CD4-positive, alpha-beta T cell treated with Interferon gamma for 1 hour (primary cell): ENCODE measurements around the gene PRMT7.
"Not testable (repeated sequence)": the region's sequence is repeated elsewhere in the genome, so short reads cannot be mapped to it uniquely, and the experiment has no call there.

Source experiments
- DNase-seq: peaks from one replicate; pipeline ENCODE4 v3.0.0-alpha.2; 2020

PRMT7 gene

DNA sequence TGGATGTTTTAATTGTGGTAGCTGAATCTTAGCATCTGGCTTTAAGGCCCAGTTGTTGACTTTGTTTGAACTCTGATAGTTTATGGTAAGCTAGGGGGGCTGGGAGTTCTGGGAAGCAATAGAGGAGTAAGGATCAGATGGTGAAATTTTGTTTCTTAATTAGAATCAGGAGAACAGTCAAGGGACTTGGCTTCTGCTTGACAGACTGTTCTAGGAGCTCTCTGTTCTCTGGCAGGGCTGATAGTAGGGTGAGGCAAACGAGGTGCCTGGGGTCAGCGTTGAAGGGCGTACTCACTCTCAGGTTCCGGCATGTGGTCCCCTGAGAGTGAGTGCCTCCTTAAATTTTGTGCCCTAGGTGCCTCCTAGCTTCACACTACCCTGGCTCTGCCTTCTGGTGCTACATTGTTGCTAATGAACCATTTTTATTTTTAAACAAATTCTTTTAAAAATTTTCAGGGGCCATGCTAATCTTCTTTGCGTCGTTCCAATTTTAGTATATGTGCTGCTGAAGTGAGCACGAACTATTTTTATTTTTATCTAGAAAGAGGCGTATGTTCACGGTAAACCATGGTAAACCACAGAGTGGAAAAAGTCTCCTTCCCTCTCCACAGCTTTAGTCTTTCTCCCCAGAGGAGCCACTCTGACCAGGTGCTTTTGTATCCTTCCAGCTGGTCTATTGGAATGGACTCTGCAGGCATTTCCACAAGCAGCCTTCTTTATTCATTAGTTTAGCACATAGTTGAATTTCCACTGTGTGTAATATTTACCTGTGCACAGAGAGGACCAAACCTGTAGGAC, 26.8 kb upstream of the PRMT7 start:
- DNase-seq = no peak

DNA sequence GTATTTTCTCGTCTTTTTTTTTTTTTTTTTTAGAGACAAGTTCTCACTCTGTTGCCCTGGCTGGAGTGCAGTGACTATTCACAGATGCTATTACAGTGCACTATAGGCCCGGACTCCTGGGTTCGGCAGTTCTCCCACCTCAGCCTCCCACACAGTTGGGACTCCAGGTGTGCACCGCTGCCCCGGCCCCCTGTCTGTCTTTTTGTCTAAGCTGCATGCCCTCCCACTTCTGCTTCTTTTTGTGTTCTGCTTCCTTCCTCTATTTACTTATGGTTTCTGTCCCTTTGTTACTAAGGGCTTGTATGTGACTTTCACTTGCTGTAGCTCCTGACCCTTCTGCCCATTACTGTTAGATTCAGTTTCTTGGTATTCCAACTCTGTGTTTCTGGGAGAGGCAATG, 26.0 kb upstream of the PRMT7 start:
- DNase-seq = peak; percentile 44

DNA sequence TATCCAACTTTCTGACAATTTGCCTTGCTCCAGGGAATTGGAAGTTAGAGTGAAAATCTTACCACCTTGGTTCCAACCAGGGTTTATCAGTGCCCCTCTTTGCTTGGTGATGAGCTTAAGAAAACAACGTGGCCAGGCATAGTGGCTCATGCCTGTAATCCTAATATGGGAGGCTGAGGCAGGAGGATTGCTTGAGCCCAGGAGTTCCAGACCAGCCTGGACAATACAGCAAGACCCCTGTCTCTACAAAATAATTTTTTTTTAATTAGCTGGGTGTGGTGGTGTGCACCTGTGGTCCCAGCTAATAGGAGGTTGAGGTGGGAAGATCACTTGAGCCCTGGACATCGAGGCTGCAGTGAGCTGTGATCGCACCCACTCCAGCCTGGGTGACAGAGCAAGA, 25.1 kb upstream of the PRMT7 start:
- DNase-seq = no peak

DNA sequence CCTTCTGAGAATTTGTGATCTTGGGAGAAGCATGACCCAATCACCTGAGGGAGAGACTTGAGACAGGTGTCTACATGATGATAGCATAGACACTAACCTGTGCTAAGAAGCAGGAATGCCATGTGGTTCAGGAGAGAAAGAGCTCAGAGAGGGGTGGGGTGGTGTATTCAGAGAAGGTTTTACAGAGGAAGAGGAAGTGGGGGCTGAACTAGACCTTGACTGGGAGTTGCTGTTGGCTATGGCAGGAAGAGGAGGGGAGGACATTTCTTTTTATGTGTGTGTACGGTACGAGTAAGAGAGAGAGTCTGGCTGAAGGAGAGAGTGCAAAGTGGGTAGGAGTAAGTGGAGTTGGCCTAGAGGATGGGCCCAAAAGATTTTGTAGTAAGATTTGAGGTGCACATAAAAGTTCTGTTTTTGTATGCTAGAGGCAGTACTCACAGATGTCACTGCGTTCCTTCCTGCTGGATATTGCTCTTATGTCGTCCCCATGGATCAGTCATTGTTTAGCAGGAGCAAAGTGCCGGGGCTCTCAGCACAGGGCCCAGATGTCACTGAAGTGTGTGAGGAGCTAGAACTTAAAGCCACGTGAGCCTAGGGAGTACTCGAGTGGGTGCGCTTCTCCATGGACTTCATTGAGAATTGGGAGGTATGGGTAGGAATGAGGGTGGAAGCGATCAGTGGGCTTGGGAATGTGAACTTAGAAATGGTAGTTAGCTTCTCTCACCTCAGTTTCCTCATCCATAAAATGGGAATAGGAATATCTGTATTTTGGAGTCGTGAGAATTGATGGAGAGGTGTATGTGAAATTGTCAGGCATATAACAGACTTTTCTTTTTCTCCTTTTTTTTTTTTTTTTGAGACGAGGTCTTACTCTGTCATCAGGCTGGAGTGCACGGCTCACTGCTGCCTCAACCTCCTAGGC, 24.4 kb upstream of the PRMT7 start:
- peak; percentile 28 for DNase-seq

DNA sequence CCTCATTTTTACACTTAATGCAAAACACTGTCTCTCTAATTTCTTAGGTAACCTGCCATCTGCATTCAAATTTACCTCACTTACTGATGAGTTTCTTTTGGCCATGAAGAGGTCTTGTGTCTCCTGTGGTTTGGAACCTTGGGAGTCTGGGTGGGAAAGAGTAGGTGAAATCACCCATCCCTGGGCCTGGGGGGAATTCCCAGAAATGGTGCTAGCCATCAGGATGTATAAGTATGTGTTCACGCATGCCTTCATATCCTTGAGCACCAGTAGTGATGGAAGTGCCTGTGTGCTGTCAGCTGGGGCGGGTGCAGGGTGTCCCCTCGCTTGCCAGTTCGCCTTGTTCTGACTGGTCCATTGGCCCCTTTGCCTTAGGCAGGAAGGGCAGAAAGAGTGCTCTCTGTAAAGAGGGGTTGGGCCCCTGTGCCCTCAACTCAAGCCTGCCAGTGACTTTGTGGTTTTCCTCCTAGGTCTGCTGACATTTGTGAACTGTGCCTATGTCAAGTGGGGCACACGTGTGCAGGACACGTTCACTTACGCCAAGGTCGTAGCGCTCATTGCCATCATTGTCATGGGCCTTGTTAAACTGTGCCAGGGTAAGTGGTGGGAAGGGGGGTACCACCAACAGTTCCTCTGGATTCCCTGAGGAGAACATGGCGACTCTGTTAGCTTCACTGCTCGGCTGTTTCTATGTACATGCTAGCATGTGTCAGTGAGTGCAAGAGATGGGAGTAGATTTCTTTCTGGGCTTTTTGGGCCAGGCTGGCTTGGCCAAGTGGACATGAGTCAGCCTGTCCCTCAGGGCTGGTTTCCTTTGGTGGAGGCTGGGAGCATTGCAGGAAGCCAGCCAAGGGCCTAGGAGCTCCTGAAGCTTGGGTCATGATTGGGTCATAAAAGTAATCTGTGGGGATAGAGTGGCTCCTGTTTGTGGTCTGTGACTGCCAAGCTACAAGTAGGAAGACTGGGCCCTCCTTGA, 23.3 kb upstream of the PRMT7 start:
- peak; percentile 41 for DNase-seq

DNA sequence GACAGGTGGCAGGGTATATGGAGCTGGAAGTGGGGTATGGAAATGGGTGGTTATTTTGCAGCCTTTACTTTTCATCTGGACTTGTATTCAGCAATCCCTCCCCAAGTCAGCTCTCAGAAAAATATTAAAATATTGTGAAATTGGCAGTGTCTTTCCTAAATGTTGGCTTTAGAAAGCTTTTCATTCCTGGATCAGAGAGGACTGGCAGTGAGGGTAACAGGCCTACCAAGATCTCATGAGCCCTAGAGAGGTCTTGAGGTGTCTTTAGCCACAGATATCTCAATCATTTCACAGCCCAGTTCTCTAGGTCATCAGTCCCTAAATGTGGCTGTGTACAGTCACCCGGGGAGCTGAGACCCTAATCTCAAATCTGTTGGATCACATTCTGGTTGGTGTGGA, 22.6 kb upstream of the PRMT7 start:
- no peak for DNase-seq

DNA sequence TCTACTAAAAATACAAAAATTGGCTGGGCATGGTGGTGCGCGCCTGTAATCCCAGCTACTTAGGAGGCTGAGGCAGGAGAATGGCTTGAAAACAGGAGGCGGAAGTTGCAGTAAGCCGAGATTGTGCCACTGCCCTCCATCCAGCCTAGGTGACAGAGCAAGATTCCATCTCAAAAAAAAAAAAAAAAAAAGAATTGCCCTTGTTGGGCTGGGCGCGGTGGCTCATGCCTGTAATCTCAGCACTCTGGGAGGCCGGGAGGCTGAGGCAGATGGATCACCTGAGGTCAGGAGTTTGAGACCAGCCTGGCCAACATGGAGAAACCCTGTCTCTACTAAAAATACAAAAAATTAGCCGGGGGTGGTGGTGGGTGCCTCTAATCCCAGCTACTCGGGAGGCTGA, 22.0 kb upstream of the PRMT7 start:
- DNase-seq = not testable (repeated sequence)

DNA sequence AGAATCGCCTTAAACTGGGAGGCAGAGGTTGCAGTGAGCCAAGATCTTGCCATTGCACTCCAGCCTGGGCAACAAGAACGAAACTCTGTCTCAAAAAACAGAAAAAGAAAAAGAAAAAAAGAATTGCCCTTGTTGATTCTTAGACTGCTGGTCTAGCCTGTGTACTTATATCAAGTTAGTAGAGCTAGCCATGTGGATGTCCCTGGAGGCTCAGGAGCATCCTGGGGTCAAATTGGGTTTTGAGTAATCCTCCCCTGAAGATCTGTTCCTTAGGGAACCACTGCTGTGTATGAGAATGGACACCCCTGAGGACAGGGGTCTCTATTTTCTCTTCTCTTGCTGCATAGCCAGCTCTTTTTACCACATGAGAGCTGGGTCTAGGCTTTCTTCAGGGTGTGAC, 21.6 kb upstream of the PRMT7 start:
- DNase-seq = no peak

DNA sequence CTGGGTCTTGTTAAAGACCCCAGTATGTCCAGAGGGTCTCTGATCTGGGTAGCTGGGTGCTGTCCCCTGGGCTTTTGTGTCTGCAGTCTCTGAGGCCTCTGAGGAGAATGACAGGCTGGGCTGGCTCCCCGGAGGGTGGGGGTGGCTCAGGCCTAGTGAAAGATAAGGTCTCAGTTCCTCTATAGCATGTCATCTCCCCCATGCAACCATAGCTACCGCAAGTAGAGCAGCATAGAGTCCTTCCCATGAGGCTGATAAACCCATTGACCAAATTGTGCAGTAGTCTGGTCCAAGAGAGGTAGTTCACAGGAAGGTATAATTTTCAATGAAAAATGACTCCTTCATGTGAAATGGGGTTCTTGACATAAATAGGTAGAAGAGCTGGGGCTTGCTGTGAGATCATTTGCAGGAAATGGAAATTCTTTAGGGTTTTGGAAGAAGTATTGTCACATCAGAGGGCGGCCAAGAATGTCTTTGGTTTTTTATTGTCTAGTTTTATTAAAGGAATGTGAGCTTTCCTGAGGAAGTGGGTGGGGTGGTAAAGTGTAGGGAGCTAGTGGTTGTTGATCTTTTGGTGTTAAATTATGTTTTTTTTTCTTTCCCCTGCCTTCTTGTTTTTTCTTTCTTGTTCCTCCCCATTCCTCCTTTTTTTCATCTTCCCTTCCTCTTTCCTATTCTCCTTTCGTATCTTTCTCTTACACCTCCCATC, 21.0 kb upstream of the PRMT7 start:
- peak; percentile 57 for DNase-seq

DNA sequence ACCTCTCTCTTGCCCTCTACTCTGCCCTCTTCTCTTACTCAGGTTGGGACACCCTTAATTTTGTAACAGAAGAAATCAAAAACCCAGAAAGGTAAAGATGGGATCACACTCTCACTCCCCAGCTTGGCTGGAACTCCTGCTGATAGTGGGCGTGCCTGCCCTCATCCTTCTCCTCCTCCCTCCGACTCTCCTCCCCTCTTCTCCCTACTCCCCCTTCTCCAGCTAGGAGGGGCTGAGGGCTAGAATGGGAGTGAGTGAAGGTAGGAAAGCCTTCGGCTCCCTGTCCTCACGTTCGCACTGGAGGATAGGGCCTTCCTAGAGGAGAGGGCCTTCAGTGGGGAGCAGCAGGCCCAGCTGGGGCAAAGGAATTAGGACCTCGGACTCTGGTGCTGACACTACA, 20.4 kb upstream of the PRMT7 start:
- no peak for DNase-seq

DNA sequence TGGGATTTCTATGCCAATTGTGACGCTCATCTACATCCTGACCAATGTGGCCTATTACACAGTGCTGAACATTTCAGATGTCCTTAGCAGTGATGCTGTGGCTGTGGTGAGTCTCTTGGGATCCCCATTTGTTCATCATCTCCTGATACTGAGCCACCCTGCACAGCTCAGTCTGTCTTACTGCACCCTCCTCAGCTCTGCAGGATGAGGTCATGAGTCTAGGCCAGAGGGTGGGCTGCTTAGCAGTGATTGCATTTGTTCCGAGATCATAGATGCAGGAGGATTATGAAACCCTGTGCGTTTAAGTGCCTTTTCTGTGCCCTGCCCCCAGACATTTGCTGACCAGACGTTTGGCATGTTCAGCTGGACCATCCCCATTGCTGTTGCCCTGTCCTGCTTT, 19.6 kb upstream of the PRMT7 start:
- DNase-seq = no peak

DNA sequence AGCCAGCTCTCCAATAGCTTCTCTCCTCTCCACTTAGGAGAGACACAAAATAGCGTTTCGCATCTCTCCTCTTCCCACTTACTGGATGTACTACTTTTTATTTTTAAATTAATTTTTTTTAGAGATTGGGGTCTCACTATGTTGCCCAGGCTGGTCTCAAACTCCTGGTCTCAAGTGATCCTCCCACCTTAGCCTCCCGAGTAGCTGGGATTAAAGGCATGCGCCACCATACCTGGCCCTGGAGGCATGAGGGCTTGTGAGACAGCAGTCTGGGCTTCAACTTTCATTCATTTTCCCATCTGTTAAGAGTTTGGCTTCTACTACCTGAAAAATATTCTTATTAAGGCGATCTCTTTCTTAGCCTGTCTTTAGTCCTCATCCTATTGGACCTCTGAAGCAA, 18.4 kb upstream of the PRMT7 start:
- no peak for DNase-seq

DNA sequence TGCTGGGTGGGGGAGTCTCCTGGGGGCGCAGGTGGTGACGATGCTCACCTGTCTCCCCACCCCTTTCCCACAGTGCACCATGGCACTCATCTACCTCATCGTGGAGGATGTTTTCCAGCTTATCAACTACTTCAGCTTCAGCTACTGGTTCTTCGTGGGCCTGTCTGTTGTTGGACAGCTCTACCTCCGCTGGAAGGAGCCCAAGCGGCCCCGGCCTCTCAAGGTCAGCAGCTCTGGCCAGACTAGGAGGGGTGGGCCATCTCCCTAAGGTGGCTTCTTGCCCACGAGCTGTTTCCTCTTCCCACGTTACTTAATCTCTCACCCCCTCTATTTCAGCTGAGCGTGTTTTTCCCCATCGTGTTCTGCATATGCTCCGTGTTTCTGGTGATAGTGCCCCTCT, 14.5 kb upstream of the PRMT7 start:
- DNase-seq = no peak

DNA sequence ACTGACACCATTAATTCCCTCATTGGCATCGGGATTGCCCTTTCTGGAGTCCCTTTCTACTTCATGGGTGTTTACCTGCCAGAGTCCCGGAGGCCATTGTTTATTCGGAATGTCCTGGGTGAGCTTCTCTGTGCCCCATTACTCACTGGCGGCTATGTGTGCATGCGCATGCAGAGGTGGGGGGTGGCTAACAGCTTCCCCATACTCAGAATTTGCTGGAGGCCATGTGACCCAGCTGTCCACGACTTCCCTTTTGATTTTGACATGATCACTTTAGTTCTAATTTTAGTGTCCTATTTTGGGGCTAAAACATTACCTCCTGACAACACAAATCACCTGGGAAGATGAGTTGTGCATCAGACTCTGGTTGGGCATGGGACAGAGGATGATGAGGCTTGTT, 14.1 kb upstream of the PRMT7 start:
- no peak for DNase-seq

DNA sequence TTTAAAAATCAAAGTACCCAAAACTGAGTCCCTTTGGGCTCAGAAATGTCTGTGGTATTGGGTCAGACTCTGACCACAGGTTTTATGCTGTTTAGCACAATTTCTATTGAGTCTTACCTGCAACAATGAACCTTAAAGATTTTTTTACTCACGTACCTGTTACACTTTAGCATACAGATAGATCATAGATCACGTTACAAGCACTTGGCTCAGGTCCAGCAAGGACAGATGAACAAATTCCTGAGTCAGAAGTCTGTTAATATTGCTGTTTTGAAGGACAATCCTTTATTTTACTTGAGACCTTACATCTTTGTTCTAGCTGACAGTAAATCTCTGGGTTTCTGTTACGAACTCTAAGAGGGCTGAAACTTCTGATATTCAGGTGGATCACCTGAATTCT, 12.9 kb upstream of the PRMT7 start:
- no peak for DNase-seq

DNA sequence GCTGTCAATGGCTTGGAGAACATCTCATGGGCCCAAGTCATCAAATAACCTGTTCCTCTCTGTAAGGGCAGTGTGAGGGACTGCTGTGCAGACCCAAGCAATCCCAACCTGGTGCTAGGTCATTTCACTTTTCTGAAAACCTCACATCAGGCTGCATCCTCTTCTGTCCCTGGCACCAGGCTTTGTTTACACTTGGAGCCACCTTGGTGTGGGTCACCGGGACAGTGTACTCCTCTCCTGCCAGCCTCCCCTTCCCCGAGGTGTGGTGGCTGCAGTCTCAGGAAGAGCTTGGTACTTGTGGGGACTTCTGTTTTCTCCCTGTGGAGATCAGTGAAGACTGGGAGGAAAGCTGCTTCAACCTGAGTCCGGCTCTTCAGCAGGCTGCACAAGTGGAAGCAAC, 12.5 kb upstream of the PRMT7 start:
- no peak for DNase-seq

DNA sequence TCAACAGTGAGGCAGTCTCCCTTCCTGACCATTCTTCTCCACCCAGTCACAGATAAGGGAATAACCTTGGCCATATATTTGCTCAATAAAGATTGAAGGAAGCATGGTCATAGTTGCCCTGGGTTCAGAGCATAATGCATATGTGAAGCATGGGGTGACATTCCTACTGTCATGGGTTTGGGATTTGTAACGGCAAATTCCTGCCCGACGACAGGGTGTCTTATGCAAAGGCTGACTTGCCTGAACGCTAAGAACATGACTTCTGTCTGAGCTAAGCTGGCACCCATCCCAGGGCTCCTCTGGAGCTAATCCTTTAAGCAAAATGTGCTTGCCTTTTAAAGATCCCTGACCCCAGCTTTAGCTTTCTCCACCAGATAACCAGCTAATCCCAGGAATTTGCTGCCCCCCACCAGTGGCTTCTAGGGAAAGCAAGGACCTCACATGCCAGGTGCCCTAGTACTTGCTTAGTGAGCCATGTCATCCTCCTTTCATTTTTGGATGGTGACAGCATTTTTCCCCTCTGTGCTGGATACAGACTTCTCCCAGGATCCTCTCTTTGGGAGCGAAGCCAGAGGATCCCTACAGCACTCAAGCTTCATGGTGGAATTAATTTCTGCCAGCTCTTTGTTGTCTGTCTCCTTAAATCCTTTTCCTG, 11.8 kb upstream of the PRMT7 start:
- DNase-seq = no peak

DNA sequence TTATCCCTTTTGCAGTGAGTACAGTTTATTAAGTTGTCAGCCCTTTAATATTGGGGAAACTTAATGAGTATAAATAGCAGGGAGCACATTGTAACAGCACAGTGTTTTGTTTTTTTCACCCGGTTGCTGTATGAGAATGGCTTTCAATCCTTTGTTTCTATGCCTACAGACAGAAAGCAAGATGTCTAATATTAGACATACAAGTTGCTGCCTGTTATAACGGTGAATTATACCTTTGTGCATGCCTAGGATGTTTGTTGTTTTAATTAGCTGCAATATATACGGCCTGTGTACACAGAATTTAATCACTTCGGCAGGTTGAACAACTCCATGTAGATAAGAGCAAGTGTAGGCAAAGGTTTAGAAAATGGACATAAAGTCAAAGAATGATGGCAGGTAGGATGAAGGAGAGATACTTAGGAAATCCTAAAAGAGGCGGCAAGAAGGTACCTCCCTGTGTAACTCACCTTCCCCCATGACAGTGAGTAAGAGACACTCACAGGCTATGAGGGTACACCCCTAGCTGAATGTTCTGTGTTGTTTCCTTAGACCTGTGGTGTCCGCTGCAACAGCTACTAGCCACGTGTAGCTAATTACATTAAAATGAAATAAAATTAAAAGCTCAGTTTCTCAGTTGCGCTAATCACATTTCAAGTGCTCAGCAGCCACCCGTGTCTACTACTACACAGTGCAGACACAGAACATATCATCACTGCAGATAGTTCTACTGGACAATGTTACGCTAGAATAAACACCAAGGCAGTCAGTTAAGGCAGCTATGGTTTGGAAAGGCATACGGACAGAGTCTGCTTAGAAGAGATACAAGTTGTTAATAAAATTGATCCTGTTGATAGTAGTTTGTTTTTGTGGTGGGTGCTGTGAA, 11.0 kb upstream of the PRMT7 start:
- DNase-seq = no peak

DNA sequence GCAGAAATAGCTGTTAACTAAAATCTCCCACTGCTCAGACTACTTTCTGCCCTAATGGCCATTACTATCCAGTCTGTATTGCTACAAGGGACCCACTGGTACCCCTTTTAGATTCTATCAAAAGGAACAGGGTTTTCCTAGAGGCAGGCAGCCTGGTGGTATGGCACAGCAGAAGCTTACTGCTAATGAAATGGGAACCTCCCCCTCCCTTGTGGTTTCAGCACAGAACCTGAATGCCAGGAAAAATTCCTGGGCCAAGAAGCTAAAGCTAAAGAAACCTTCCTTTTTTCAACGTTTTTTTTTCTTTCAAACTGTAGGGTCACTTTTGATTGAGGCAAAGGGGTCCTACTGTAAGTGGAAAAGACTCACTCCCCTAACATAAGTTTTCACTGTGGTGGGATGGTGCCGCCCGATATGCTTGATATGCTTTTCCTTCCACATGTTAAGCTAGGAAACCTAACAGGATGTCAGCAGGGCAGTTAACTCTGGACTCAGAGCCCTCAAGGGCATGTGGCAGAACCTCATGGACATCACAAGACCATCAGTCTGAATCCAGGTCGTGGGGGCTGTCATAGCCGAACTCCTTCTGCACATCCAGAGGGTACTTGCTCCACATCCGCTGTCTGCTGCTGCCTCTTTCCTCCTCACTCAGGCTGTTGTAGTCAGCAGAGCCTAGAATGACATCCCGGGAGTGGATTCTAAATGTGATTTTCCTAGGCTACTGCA, 9.9 kb upstream of the PRMT7 start:
- no peak for DNase-seq

DNA sequence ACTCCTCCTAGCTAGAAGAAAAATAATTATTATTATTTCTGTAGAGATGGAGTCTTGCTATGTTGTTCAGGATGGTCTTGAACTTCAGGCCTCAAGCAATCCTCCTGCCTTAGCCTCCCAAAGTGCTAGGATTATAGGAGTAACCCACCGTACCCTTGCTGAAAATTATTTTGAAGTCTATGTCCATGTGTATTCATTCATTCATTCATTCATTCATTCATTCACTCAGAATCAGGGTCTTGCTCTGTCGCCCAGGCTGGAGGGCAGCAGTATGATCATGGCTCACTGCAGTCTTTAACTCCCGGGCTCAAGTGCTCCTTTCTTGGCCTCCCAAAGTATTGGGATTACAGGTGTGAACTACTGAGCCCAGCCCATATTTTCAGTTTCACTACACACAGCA, 4.2 kb upstream of the PRMT7 start:
- no peak for DNase-seq
